Sigmoid colon (tissue), 7 donors: ENCODE data around the gene DHRS7B. TPM values are rescaled to one million over a fixed set of nuclear protein-coding genes. Genes with fewer than 3 reads are reported as not detected.

ENCODE experiments used
- DNase-seq: peaks from one replicate; pipeline ENCODE4 v3.0.0-alpha.2; 2019
- H3K27ac ChIP-seq, 4 donors: fragments of 200-600 bp; sonication (generic); one replicate each; pipeline ENCODE4 v1.5.1; 2016 to 2019; ENCODE audit warnings: mild to moderate bottlenecking in 1 of 4
- H3K27me3 ChIP-seq, 3 donors: fragments of 200-600 bp; sonication (generic); one replicate each; pipeline ENCODE4 v1.5.1; 2019; ENCODE audit warnings: mild to moderate bottlenecking in 1 of 3
- H3K36me3 ChIP-seq, 4 donors: fragments of 200-600 bp; sonication (generic); one replicate each; pipeline ENCODE4 v1.5.1; 2016 to 2019
- H3K4me1 ChIP-seq, 4 donors: fragments of 200-600 bp; sonication (generic); one replicate each; pipeline ENCODE4 v1.5.1; 2017 to 2019
- H3K4me3 ChIP-seq, 4 donors: fragments of 200-600 bp; sonication (generic); one replicate each; pipeline ENCODE4 v1.5.1; 2017 to 2019; ENCODE audit warnings: mild to moderate bottlenecking in 2 of 4, moderate library complexity in 1 of 4
- H3K9me3 ChIP-seq, 4 donors: fragments of 200-600 bp in 3 of 4; sonication (generic) in 3 of 4; one replicate each; pipeline versions ENCODE4 v1.5.1 to v1.6.1; 2013 to 2019
- CTCF ChIP-seq, 4 experiments: fragments of 450-650 bp in 3 of 4; fragments of 200-600 bp in 1 of 4; IDR thresholded peaks; one replicate each; pipeline ENCODE4 v1.5.1; 2016 to 2019; ENCODE audit warnings: antibody characterized with exemption in 4 of 4, mild to moderate bottlenecking in 3 of 4, moderate library complexity in 2 of 4
- EP300 ChIP-seq, 4 donors: sonication (generic); formaldehyde crosslinking; IDR thresholded peaks; one replicate each; pipeline ENCODE4 v1.6.1; 2017; ENCODE audit warnings: antibody characterized with exemption in 4 of 4
- POLR2A ChIP-seq, 2 donors: fragments of 450-650 bp; IDR thresholded peaks; one replicate each; pipeline ENCODE4 v1.6.1; 2016; ENCODE audit warnings: antibody characterized with exemption in 2 of 2, mild to moderate bottlenecking in 2 of 2, moderate library complexity in 2 of 2
- POLR2AphosphoS5 ChIP-seq, 4 donors: sonication (generic); formaldehyde crosslinking; IDR thresholded peaks; one replicate each; pipeline ENCODE4 v1.6.1; 2017; ENCODE audit warnings: antibody characterized with exemption in 4 of 4
- WGBS, 2 donors: extraction: QIAGEN DNeasy Blood & Tissue Kit; methylation state at CpG; one replicate each; pipeline ENCODE4 v1.1.7; 2013; 5-methylcytosine and 5-hydroxymethylcytosine counted together
- intact Hi-C: fragments of 100-400 bp; cut with DNase I; formaldehyde crosslinking; loops from one replicate; pipeline ENCODE4 v1.15.1; 2023
- polyA plus RNA-seq, 3 donors: library from polyadenylated mRNA; stranded (reverse); fragments of 200-250 nt; gene quantifications; one replicate each; pipeline ENCODE4 v1.2.3, GENCODE V29; 2013
- total RNA-seq, 4 donors: library from RNA; depleted of rRNA; stranded (reverse); fragments of >200 nt; gene quantifications; one replicate each; pipeline ENCODE4 v1.1.0, GENCODE V29; 2016
- donor health status: healthy with polysubstance abuse.
- donor health status: Bipolar disorder and iron deficiency.
- donor health status: healthy.

The DHRS7B gene
- total and polyA plus RNA-seq, 7 donors = 8.3 to 31.9 (median 23.2) TPM

- H3K27me3 ChIP-seq = no peaks in the 10 kb centered on the region
- H3K4me3 ChIP-seq = no peak overlapping the region
- H3K36me3 ChIP-seq = no peaks in the 10 kb centered on the region
- TF ChIP-seq POLR2A (IDR thresholded peaks at IDR 0.05) (no peak), CTCF (IDR thresholded peaks at IDR 0.05) (no peak), POLR2AphosphoS5 (IDR thresholded peaks at IDR 0.05) (no peak), EP300 (IDR thresholded peaks at IDR 0.05) (no peak)
- peaks cover 0 to 2% (median 0%) of the 10 kb centered on the region in 4 donors for H3K9me3 ChIP-seq
- no peak for DNase-seq
- peaks cover 0 to 21% (median 11%) of the 10 kb centered on the region in 4 donors for H3K4me1 ChIP-seq
- intact Hi-C loops = no loop called here
- no peak overlapping the region for H3K27ac ChIP-seq
Measured at GRCh38 chr17:21160401-21160800, 33.6 kb downstream of the DHRS7B start.

- Histone ChIP-seq H3K27me3 (no peaks in the 10 kb centered on the region), H3K9me3 (no peaks in the 10 kb centered on the region), H3K4me1 (peaks cover 0 to 35% (median 24%) of the 10 kb centered on the region in 4 donors), H3K36me3 (no peaks in the 10 kb centered on the region), H3K4me3 (no peak overlapping the region), H3K27ac (peak overlapping the region in 3 of 4 donors; percentile 51 to 71 (median 62))
- DNase-seq = no peak
- 15 to 56% methylated on average over 7 of the region's 7 CpGs for WGBS, 2 donors
- TF ChIP-seq POLR2AphosphoS5 (IDR thresholded peaks at IDR 0.05) = peak in 2 of 4 donors; percentile 49 to 63
- TF ChIP-seq EP300 (IDR thresholded peaks at IDR 0.05) = no peak
- intact Hi-C loops = no loop called here
Measured at GRCh38 chr17:21161498-21162393, 35.0 kb downstream of the DHRS7B start.

- no peak for DNase-seq
- WGBS, 2 donors = 58 to 68% methylated on average over 2 of the region's 2 CpGs
- intact Hi-C loops = no loop called here
- Histone ChIP-seq H3K36me3 (no peaks in the 10 kb centered on the region), H3K9me3 (no peaks in the 10 kb centered on the region), H3K27ac (peak overlapping the region in 3 of 4 donors; percentile 51 to 71 (median 62)), H3K27me3 (no peaks in the 10 kb centered on the region), H3K4me1 (peaks cover 0 to 41% (median 30%) of the 10 kb centered on the region in 4 donors), H3K4me3 (no peak overlapping the region)
- TF ChIP-seq CTCF (IDR thresholded peaks at IDR 0.05) = no peak
- no peak for TF ChIP-seq POLR2A (IDR thresholded peaks at IDR 0.05)
- TF ChIP-seq EP300 (IDR thresholded peaks at IDR 0.05) = no peak
- TF ChIP-seq POLR2AphosphoS5 (IDR thresholded peaks at IDR 0.05) = no peak
Measured at GRCh38 chr17:21162394-21162775, 35.6 kb downstream of the DHRS7B start.

- H3K27me3 ChIP-seq = no peaks in the 10 kb centered on the region
- TF ChIP-seq EP300 (IDR thresholded peaks at IDR 0.05) (no peak), POLR2AphosphoS5 (IDR thresholded peaks at IDR 0.05) (no peak), POLR2A (IDR thresholded peaks at IDR 0.05) (no peak), CTCF (IDR thresholded peaks at IDR 0.05) (no peak)
- H3K27ac ChIP-seq = peak overlapping the region in 2 of 4 donors; percentile 51 to 71
- H3K4me3 ChIP-seq = no peak overlapping the region
- no peaks in the 10 kb centered on the region for H3K36me3 ChIP-seq
- H3K4me1 ChIP-seq = peaks cover 0 to 47% (median 36%) of the 10 kb centered on the region in 4 donors
- DNase-seq = no peak
- intact Hi-C loops = no loop called here
- 97% methylated on average over 6 of the region's 6 CpGs for WGBS, 2 donors
- no peaks in the 10 kb centered on the region for H3K9me3 ChIP-seq
Measured at GRCh38 chr17:21163101-21163500, 36.3 kb downstream of the DHRS7B start.

GRCh38 chr17:21164216-21164615 lies 37.5 kb downstream of the DHRS7B start:
- Histone ChIP-seq H3K4me3 (no peak overlapping the region), H3K27me3 (no peaks in the 10 kb centered on the region), H3K4me1 (peaks cover 0 to 57% (median 39%) of the 10 kb centered on the region in 4 donors), H3K27ac (no peak overlapping the region), H3K36me3 (no peaks in the 10 kb centered on the region), H3K9me3 (no peaks in the 10 kb centered on the region)
- intact Hi-C loops = no loop called here
- no peak for DNase-seq
- TF ChIP-seq POLR2AphosphoS5 (IDR thresholded peaks at IDR 0.05) (no peak), CTCF (IDR thresholded peaks at IDR 0.05) (no peak), EP300 (IDR thresholded peaks at IDR 0.05) (no peak), POLR2A (IDR thresholded peaks at IDR 0.05) (no peak)
- 93 to 94% methylated on average over 6 of the region's 6 CpGs for WGBS, 2 donors
